ENCODE measurements around the gene METTL3. TPM values are rescaled to one million over a fixed set of nuclear protein-coding genes. Genes with fewer than 3 reads are reported as not detected.
A peak's percentile ranks its signal among the peaks of the same experiment; 100 is the strongest.

The METTL3 gene
- total RNA-seq, 1 donor from 2014 or later = 26.6 TPM

- TF ChIP-seq CTCF (IDR thresholded peaks at IDR 0.05; ENCODE audit: borderline replicate concordance) = no peak
- intact Hi-C loops (cut with micrococcal nuclease) = no loop called here
- H3K9me3 ChIP-seq (replicated peaks) = no peaks in the 10 kb centered on the region
- no peaks in the 10 kb centered on the region for H3K27me3 ChIP-seq (ENCODE audit: low read depth)
- no peak overlapping the region for H3K27ac ChIP-seq (replicated peaks)
- H3K4me3 ChIP-seq = no peak overlapping the region
- no peaks in the 10 kb centered on the region for H3K4me1 ChIP-seq
- H3K36me3 ChIP-seq = peaks cover 68% of the 10 kb centered on the region
- DNase-seq = no peak
Observed at GRCh38 chr14:21501568-21501967, 9.6 kb downstream of the METTL3 start.

GRCh38 chr14:21498540-21499526 lies 12.3 kb downstream of the METTL3 start:
- no peaks in the 10 kb centered on the region for H3K9me3 ChIP-seq (replicated peaks)
- H3K4me3 ChIP-seq = no peak overlapping the region
- no peak overlapping the region for H3K27ac ChIP-seq (replicated peaks)
- no peaks in the 10 kb centered on the region for H3K4me1 ChIP-seq
- intact Hi-C loops (cut with micrococcal nuclease) = no loop called here
- H3K27me3 ChIP-seq (ENCODE audit: low read depth) = no peaks in the 10 kb centered on the region
- no peak for DNase-seq
- TF ChIP-seq CTCF (IDR thresholded peaks at IDR 0.05; ENCODE audit: borderline replicate concordance) = peak; percentile 52
- peaks cover 94% of the 10 kb centered on the region for H3K36me3 ChIP-seq

GRCh38 chr14:21496453-21496852 lies 14.7 kb downstream of the METTL3 start:
- H3K9me3 ChIP-seq (replicated peaks) = no peaks in the 10 kb centered on the region
- no peak for TF ChIP-seq CTCF (IDR thresholded peaks at IDR 0.05; ENCODE audit: borderline replicate concordance)
- DNase-seq = no peak
- peaks cover 97% of the 10 kb centered on the region for H3K36me3 ChIP-seq
- H3K27me3 ChIP-seq (ENCODE audit: low read depth) = no peaks in the 10 kb centered on the region
- no peak overlapping the region for H3K4me3 ChIP-seq
- intact Hi-C loops (cut with micrococcal nuclease) = no loop called here
- no peaks in the 10 kb centered on the region for H3K4me1 ChIP-seq
- H3K27ac ChIP-seq (replicated peaks) = no peak overlapping the region

- DNase-seq = no peak
- Histone ChIP-seq H3K9me3 (replicated peaks) (no peaks in the 10 kb centered on the region), H3K36me3 (peaks cover 98% of the 10 kb centered on the region), H3K27me3 (ENCODE audit: low read depth) (no peaks in the 10 kb centered on the region), H3K27ac (replicated peaks) (no peak overlapping the region), H3K4me3 (no peak overlapping the region), H3K4me1 (no peaks in the 10 kb centered on the region)
- intact Hi-C loops (cut with micrococcal nuclease) = no loop called here
- TF ChIP-seq CTCF (IDR thresholded peaks at IDR 0.05; ENCODE audit: borderline replicate concordance) = no peak
Observed at GRCh38 chr14:21494902-21495762, 16.0 kb downstream of the METTL3 start.

- no peak for TF ChIP-seq CTCF (IDR thresholded peaks at IDR 0.05; ENCODE audit: borderline replicate concordance)
- DNase-seq = no peak
- no peaks in the 10 kb centered on the region for H3K27me3 ChIP-seq (ENCODE audit: low read depth)
- no peaks in the 10 kb centered on the region for H3K9me3 ChIP-seq (replicated peaks)
- no peak overlapping the region for H3K4me3 ChIP-seq
- no peaks in the 10 kb centered on the region for H3K4me1 ChIP-seq
- intact Hi-C loops (cut with micrococcal nuclease) = no loop called here
- H3K36me3 ChIP-seq = peaks cover 56% of the 10 kb centered on the region
- H3K27ac ChIP-seq (replicated peaks) = no peak overlapping the region
Observed at GRCh38 chr14:21486640-21487087, 24.5 kb downstream of the METTL3 start.
